Common myeloid progenitor, CD34-positive (primary cell): Measurements from ENCODE around the gene RERGL.
"Not testable (repeated sequence)": the region's sequence is repeated elsewhere in the genome, so short reads cannot be mapped to it uniquely, and the experiment has no call there.

Experiments
- CTCF ChIA-PET: fragments of 350-600 bp; sonication (Branson Sonifier 250); formaldehyde crosslinking; loops from one replicate; lab custom pipeline; 2021; ENCODE audit warnings: antibody characterized with exemption; lab: Charles Lee
- POLR2A ChIA-PET: fragments of 350-600 bp; sonication (Branson Sonifier 250); formaldehyde crosslinking; loops from one replicate; lab custom pipeline; 2021; ENCODE audit warnings: antibody characterized with exemption; lab: Charles Lee
- DNase-seq, 3 donors: peaks; one replicate each; pipeline versions ENCODE4 v3.0.0 to v3.0.0-alpha.2; 2013
- H3K27ac ChIP-seq, 2 experiments: 1 replicate in 1 of 2; 2 replicates in 1 of 2; pipeline ENCODE4 v1.7.0; 2013; ENCODE audit warnings: inconsistent platforms in 2 of 2, low read length in 2 of 2, mild to moderate bottlenecking in 2 of 2, low read depth in 1 of 2, moderate library complexity in 1 of 2; ENCODE audit not compliant: severe bottlenecking in 2 of 2, insufficient read depth in 1 of 2, poor library complexity in 1 of 2
- H3K27me3 ChIP-seq, 5 experiments: replicated peaks in 2 of 5; 1 replicate in 3 of 5; 2 replicates in 2 of 5; pipeline versions ENCODE4 v1.6.1 to v1.7.0; 2013; ENCODE audit warnings: low read length in 4 of 5, mild to moderate bottlenecking in 2 of 5, moderate library complexity in 2 of 5, inconsistent platforms in 1 of 5; ENCODE audit not compliant: insufficient read depth in 5 of 5, control insufficient read depth in 4 of 5
- H3K36me3 ChIP-seq, 4 experiments: 1 replicate in 2 of 4; 2 replicates in 2 of 4; pipeline versions ENCODE4 v1.6.1 to v1.7.0; 2013; ENCODE audit warnings: low read length in 3 of 4, control low read depth in 1 of 4, mild to moderate bottlenecking in 1 of 4; ENCODE audit not compliant: control insufficient read depth in 4 of 4, insufficient read depth in 4 of 4
- H3K4me1 ChIP-seq, 4 experiments: 1 replicate in 3 of 4; 2 replicates in 1 of 4; pipeline versions ENCODE4 v1.6.1 to v1.7.1; 2013; ENCODE audit warnings: low read length in 3 of 4, mild to moderate bottlenecking in 3 of 4, control low read depth in 1 of 4, inconsistent platforms in 1 of 4, moderate library complexity in 1 of 4; ENCODE audit not compliant: control insufficient read depth in 4 of 4, insufficient read depth in 4 of 4; ENCODE audit errors: control extremely low read depth in 1 of 4
- H3K4me3 ChIP-seq, 7 experiments: 1 replicate in 4 of 7; 2 replicates in 3 of 7; pipeline versions ENCODE4 v1.5.1 to v1.7.0; 2013; ENCODE audit warnings: mild to moderate bottlenecking in 7 of 7, low read length in 6 of 7, moderate library complexity in 6 of 7, inconsistent platforms in 2 of 7, low read depth in 2 of 7, control low read depth in 1 of 7; ENCODE audit not compliant: insufficient read depth in 4 of 7, control insufficient read depth in 1 of 7; ENCODE audit errors: extremely low read depth in 1 of 7
- H3K9me3 ChIP-seq, 5 experiments: 1 replicate in 4 of 5; 2 replicates in 1 of 5; pipeline versions ENCODE4 v1.6.1 to v1.7.1; 2013; ENCODE audit warnings: low read length in 4 of 5, mild to moderate bottlenecking in 2 of 5, inconsistent platforms in 1 of 5, low read depth in 1 of 5, moderate library complexity in 1 of 5; ENCODE audit not compliant: control insufficient read depth in 4 of 5, insufficient read depth in 2 of 5; ENCODE audit errors: control extremely low read depth in 1 of 5
- WGBS: methylation state at CpG from one replicate; pipeline ENCODE4 v1.1.5; 2013; ENCODE audit not compliant: insufficient coverage; 5-methylcytosine and 5-hydroxymethylcytosine counted together

The RERGL gene

GRCh38 chr12:18071336-18071735 lies 18.7 kb downstream of the RERGL start:
- no peak for DNase-seq
- no CpG with 5 or more reads among the region's 4 CpGs for WGBS
- no peaks in the 10 kb centered on the region for H3K9me3 ChIP-seq
- H3K27me3 ChIP-seq, result no peaks in the 10 kb centered on the region
- H3K36me3 ChIP-seq, result no peaks in the 10 kb centered on the region
- no peak overlapping the region for H3K4me3 ChIP-seq
- POLR2A ChIA-PET, result no interaction called here
- no peaks in the 10 kb centered on the region for H3K4me1 ChIP-seq
- H3K27ac ChIP-seq, result no peak overlapping the region
- CTCF ChIA-PET, result no interaction called here

- no peaks in the 10 kb centered on the region for H3K27me3 ChIP-seq
- no peaks in the 10 kb centered on the region for H3K9me3 ChIP-seq
- no peak overlapping the region for H3K4me3 ChIP-seq
- WGBS, result no CpG with 5 or more reads among the region's 3 CpGs
- ChIA-PET POLR2A (no interaction called here), CTCF (no interaction called here)
- no peak overlapping the region for H3K27ac ChIP-seq
- H3K4me1 ChIP-seq, result no peaks in the 10 kb centered on the region
- DNase-seq, result no peak
- no peaks in the 10 kb centered on the region for H3K36me3 ChIP-seq
Measured at GRCh38 chr12:18068355-18068754, 21.6 kb downstream of the RERGL start.

- WGBS, result 92% methylated on average over 4 of the region's 4 CpGs
- no peak for DNase-seq
- H3K9me3 ChIP-seq, result peaks cover 0 to 4% (median 0%) of the 10 kb centered on the region in 5 experiments
- ChIA-PET POLR2A (no interaction called here), CTCF (no interaction called here)
- H3K27ac ChIP-seq, result no peak overlapping the region
- no peaks in the 10 kb centered on the region for H3K36me3 ChIP-seq
- no peaks in the 10 kb centered on the region for H3K27me3 ChIP-seq
- H3K4me3 ChIP-seq, result no peak overlapping the region
- H3K4me1 ChIP-seq, result no peaks in the 10 kb centered on the region
Measured at GRCh38 chr12:18066666-18067065, 23.3 kb downstream of the RERGL start.

- H3K27me3 ChIP-seq, POLR2A ChIA-PET, DNase-seq, CTCF ChIA-PET, H3K9me3 ChIP-seq, H3K27ac ChIP-seq, H3K4me1 ChIP-seq, H3K4me3 ChIP-seq, H3K36me3 ChIP-seq: not testable (repeated sequence)
- 90% methylated on average over 3 of the region's 4 CpGs for WGBS
Measured at GRCh38 chr12:18062867-18063266, 27.1 kb downstream of the RERGL start.

- POLR2A ChIA-PET, result no interaction called here
- Histone ChIP-seq H3K36me3 (no peaks in the 10 kb centered on the region), H3K4me1 (no peaks in the 10 kb centered on the region), H3K27ac (no peak overlapping the region), H3K9me3 (peaks cover 0 to 3% (median 0%) of the 10 kb centered on the region in 5 experiments), H3K4me3 (no peak overlapping the region), H3K27me3 (no peaks in the 10 kb centered on the region)
- CTCF ChIA-PET, result no interaction called here
- WGBS, result no CpG with 5 or more reads among the region's 1 CpG
- no peak for DNase-seq
Measured at GRCh38 chr12:18057051-18057450, 32.9 kb downstream of the RERGL start.

GRCh38 chr12:18054925-18055619 lies 34.9 kb downstream of the RERGL start:
- no CpG with 5 or more reads among the region's 2 CpGs for WGBS
- no peak for DNase-seq
- H3K4me1 ChIP-seq, result no peaks in the 10 kb centered on the region
- H3K4me3 ChIP-seq, result no peak overlapping the region
- H3K9me3 ChIP-seq, result peaks cover 0 to 1% (median 0%) of the 10 kb centered on the region in 5 experiments
- no peak overlapping the region for H3K27ac ChIP-seq
- no peaks in the 10 kb centered on the region for H3K36me3 ChIP-seq
- CTCF ChIA-PET, result no interaction called here
- POLR2A ChIA-PET, result no interaction called here
- H3K27me3 ChIP-seq, result no peaks in the 10 kb centered on the region

- ChIA-PET POLR2A (no interaction called here), CTCF (no interaction called here)
- no peak overlapping the region for H3K4me3 ChIP-seq
- no peak overlapping the region for H3K27ac ChIP-seq
- H3K36me3 ChIP-seq, result no peaks in the 10 kb centered on the region
- H3K27me3 ChIP-seq, result no peaks in the 10 kb centered on the region
- no peak for DNase-seq
- no peaks in the 10 kb centered on the region for H3K4me1 ChIP-seq
- WGBS, result 100% methylated on average over 4 of the region's 7 CpGs
- H3K9me3 ChIP-seq, result no peaks in the 10 kb centered on the region
Measured at GRCh38 chr12:18045446-18045992, 44.5 kb downstream of the RERGL start.
